Stimulated activated CD8-positive, alpha-beta memory T cell treated with anti-CD3 and anti-CD28 coated beads, Interleukin-4, amount 100 ng/mL, for 1 hour (primary cell): ENCODE results near the gene RHBDD3.
"Not testable (repeated sequence)": the region's sequence is repeated elsewhere in the genome, so short reads cannot be mapped to it uniquely, and the experiment has no call there.

Experiments
- DNase-seq, 2 donors: peaks; one replicate each; pipeline ENCODE4 v3.0.0-alpha.2; 2020; ENCODE audit warnings: low read depth in 2 of 2, low spot score in 1 of 2

The RHBDD3 gene

GRCh38 chr22:29251981-29252911 is 15.5 kb downstream of the RHBDD3 start:
- DNase-seq: no peak

GRCh38 chr22:29251265-29251664 is 16.5 kb downstream of the RHBDD3 start:
- DNase-seq: no peak

GRCh38 chr22:29247891-29248290 is 19.9 kb downstream of the RHBDD3 start:
- DNase-seq: not testable (repeated sequence)

- DNase-seq: peak; percentile 35 to 42
Observed at GRCh38 chr22:29245626-29246385, 22.0 kb downstream of the RHBDD3 start.

- DNase-seq: no peak
Observed at GRCh38 chr22:29244785-29245625, 22.8 kb downstream of the RHBDD3 start.

GRCh38 chr22:29243874-29244446 is 23.8 kb downstream of the RHBDD3 start:
- no peak for DNase-seq

- not testable (repeated sequence) for DNase-seq
Observed at GRCh38 chr22:29240481-29240880, 27.3 kb downstream of the RHBDD3 start.

GRCh38 chr22:29233277-29233877 is 34.4 kb downstream of the RHBDD3 start:
- DNase-seq: no peak

GRCh38 chr22:29231971-29232959 is 35.5 kb downstream of the RHBDD3 start:
- DNase-seq: no peak

GRCh38 chr22:29230972-29231875 is 36.6 kb downstream of the RHBDD3 start:
- DNase-seq: no peak

GRCh38 chr22:29226351-29226981 is 41.3 kb downstream of the RHBDD3 start:
- DNase-seq: no peak

- DNase-seq: no peak
Observed at GRCh38 chr22:29225422-29226090, 42.2 kb downstream of the RHBDD3 start.

- DNase-seq: no peak
Observed at GRCh38 chr22:29224859-29225410, 42.8 kb downstream of the RHBDD3 start.

- no peak for DNase-seq
Observed at GRCh38 chr22:29224121-29224858, 43.5 kb downstream of the RHBDD3 start.

- DNase-seq: no peak
Observed at GRCh38 chr22:29219881-29220670, 47.7 kb downstream of the RHBDD3 start.
